NCI-H187 treated with DMSO at 0.1 percent for 48 hours (cell line): ENCODE measurements around the gene PRKAG2.
"Not testable (repeated sequence)": the region's sequence is repeated elsewhere in the genome, so short reads cannot be mapped to it uniquely, and the experiment has no call there.

ENCODE experiments used
- DNase-seq: peaks from one replicate; lab custom pipeline; 2025; lab: John Stamatoyannopoulos, UW

Gene PRKAG2

DNA sequence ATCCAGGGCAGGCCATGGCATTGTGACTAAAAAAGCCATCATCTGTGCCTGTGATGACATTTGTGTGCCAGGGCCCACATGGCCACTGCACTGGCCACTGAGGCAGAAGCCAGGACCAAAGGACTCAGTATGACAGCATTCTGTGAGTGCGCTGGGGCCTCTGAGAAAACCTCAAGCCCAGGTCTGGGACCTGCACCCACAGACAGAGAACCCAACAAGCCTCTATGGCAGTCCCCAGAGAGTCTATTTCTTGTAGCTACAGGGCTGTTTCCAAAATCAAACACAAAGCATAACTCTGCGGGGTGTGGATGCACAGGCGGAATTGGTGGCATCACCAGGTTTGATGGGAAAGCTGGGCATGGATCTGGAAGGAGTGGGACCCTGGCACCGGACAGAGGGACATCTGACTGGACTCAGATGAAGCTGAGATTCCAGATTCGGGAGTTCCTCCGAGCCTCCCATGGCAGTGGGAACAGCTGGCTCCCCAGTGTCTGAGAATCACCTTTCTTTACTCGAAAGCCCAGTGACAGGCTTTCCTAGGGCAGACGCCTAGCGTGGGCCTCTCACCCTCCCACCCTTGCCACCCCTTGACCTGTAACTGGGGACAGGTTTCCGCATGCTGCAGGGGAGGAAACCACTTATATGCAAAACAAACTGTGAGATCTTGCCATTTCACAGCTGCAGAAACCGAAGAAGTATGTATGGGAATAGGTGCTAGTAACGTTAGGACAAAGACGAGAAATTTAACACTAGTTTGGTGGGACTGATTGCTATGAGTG lies 286.7 kb downstream of the PRKAG2 start:
- no peak for DNase-seq

DNA sequence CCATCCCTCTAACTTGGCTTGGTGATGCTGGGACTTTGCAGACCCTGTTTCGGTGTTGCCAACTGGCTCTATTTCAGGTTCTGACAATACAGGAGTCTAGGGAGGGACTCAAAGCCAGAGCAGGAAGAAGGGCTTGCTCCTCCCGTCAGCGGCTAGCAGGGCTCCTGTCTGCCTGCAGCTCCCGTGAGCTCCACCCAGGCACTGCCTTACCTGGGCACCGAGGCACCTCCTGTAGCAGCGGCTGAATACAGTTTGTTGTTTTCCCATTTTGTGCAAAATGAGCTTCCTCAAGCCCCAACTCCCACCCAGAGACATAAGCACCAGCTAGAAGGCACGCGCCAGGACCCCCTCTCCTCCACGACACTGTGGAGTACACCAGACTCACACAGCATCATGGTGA lies 287.9 kb downstream of the PRKAG2 start:
- no peak for DNase-seq

DNA sequence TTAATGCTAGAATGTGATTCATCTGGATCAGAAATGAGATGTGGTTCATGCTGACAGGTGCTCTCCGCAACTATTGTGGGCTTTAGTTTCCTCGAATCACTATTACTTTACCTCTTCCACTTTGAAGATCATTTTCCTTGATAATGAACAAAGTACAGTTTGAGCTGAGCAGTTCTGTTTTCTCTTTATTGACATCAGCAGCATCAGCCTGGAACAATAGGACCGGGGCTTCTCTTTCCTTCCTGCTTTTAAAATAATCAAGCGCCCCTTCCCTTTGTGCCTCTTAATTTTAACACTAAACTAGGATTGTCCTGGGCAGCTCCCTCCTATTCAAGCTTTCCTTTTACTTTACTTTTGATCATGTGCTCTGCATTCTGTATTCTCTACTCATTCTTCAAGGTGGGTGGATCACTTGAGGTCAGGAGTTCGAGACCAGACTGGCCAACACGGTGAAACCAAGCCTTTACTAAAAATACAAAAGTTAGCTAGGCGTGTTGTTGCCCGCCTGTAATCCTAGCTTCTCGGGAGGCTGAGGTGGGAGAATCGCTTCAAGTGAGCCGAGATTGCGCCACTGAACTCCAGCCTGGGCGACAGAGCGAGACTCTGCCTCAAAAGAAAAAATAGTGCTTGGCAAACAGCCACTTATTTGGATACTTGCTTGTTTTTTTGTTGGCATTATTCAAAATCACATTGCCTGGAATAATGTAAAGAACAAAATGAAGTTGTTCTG lies 290.2 kb downstream of the PRKAG2 start:
- no peak for DNase-seq

DNA sequence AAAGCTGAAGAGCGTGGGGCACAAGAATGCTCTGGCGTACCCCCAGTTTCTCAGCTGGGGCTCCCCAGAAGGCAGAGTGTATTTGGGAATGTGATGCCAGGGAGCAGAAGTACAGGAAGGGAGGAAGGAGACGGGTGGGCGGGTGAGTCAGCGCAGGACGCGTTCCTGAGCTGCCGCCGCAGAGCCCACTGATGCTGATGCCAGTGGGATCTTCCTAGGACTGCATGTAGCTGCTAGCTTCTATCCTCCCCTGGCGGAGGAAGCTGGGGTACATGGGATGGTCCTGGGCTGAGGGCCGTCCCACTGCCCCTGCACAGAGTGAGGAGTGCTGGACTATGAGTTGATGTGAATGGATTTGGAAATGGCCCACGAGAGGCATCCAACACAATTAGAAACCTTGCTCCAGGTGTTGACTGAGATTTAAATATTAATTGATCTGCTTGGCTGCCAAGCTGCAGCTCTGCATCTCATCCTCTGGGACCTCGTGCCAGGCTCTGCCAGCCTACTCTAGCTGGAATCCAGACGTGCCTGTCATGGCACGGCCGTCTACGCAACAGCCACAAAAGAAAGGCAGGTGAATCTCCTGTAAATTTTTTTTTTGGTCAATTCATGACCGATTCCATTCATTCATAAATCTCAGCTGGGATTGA lies 291.0 kb downstream of the PRKAG2 start:
- no peak for DNase-seq

DNA sequence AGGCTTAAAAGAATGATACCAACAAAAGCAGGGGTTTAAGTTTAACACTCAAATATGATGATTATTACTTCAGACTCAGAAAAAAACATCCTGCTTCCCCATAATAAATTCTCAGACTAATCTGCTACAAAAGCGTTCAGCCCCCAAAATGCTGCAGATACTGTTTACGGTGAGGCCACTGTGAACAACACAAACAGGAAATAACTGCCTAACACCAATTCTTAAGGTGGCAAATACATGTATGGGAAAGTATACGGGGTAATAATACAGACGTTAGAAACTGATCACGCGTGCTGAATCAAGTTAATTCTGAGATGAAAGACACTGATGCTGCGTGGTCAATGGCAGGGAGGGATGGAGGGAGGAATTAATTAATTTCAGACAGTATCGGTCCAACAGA lies 295.2 kb downstream of the PRKAG2 start:
- DNase-seq = no peak

DNA sequence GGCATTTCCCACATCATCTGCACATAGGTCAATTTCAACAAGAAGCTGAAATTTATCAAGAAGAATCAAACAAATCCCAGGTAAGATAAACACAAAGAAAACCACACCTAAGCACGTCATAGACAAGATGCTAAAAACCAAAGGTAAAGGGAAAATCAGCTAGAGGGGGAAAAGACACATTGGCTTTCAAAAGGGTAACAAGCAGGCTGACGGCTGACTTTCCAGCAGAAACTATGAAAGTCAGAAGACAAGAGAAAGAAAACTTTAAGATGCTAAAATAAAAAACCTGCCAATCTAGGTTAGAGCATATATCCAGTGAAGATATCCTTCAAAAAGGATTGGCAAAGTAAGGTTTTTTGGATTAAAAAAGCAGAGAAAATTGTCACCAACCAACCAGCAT lies 297.3 kb downstream of the PRKAG2 start:
- DNase-seq = no peak

DNA sequence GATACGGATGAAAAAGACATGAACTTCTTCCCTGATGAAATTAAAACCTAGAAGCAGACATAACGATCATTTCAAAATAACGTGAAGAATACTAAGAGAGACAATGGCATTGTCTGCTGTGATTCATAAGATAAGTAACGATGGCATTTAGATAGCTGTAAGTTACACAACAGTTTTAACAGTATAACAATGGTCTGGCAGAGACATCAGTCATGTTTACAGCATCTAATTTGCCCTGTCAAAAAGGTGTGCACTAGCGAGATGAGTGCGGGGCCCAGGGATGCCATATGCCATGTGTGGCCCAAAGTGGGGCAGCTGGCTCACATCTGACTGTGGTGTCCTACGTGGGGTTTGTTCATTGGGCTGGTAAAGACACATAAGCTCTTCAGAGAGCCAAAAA lies 301.5 kb downstream of the PRKAG2 start:
- DNase-seq = no peak

DNA sequence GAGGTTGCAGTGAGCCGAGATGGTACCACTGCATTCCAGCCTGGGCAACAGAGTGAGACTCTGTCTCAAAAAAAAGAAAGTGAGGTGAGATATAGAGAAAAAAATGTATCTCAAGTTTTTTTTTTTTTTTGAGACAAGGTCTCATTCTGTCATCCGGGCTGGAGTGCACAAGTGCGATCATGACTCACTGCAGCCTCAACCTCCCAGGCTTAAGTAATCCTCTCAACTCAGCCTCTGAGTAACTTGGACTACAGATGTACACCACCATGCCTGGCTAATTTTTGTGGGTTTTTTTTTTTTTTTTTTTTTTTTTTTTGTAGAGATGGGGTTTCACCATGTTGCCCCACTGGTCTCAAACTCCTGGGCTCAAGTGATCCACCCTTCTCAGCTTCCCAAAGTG lies 303.9 kb downstream of the PRKAG2 start:
- not testable (repeated sequence) for DNase-seq

DNA sequence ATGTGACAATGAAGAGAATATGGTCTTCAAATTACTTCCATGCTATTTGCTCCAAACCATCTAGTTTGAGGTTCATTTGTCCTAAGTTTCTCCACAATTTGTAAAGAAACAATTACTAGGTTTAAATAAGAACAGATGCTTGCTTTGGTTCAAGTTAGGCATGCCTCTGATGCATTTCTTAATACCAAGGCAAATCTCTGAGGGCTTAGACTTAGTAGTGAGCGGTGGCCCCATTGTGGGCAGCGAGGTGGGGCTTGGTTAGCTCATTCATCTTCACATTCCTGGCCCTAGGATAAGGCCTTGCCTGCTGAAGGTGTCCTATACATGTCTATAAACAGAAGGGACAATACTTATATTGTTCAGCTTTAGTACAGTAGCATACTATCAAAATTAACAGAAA lies 304.8 kb downstream of the PRKAG2 start:
- DNase-seq = no peak

DNA sequence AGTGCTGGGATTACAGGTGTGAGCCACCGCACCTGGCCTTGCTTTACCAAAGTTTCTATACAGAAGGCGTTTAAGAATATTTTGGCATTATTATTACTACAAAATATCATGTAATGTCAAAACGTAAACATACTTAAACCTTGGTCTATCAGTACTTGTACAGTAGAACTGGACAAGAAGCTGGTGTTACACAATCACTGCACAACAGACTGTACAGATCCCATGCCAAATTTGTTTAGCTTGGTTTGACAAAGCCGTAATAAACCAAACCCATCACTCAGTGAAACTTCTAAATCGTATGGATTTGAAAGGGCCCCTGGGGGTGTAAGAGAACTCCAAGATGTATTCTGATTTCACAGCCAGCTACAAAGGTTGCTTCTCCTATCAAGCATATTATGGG lies 305.4 kb downstream of the PRKAG2 start:
- DNase-seq = no peak

DNA sequence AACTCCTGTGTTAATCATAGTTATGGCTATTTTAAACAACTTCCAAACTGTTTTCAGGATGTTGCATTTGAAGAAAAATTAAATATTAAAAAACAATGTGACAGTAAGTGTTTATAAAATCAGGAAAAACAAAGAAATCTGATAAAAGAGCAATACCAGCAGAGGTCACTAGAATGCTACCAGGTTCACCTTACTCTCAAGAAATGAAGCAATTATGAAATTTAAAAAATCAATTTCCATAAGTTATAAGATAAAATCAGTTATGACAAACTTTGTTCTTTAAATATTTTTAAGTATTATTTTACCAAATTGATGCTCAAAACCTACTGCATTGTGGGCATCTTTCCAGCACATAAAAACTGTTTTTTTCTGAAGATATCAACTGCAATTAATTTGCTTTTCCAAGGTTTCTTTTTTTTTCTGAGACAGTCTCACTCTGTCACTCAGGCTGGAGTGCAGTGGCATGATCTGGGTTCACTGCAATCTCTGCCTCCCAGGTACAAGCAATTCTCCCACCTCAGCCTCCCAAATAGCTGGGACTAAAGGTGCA lies 306.5 kb downstream of the PRKAG2 start:
- no peak for DNase-seq

DNA sequence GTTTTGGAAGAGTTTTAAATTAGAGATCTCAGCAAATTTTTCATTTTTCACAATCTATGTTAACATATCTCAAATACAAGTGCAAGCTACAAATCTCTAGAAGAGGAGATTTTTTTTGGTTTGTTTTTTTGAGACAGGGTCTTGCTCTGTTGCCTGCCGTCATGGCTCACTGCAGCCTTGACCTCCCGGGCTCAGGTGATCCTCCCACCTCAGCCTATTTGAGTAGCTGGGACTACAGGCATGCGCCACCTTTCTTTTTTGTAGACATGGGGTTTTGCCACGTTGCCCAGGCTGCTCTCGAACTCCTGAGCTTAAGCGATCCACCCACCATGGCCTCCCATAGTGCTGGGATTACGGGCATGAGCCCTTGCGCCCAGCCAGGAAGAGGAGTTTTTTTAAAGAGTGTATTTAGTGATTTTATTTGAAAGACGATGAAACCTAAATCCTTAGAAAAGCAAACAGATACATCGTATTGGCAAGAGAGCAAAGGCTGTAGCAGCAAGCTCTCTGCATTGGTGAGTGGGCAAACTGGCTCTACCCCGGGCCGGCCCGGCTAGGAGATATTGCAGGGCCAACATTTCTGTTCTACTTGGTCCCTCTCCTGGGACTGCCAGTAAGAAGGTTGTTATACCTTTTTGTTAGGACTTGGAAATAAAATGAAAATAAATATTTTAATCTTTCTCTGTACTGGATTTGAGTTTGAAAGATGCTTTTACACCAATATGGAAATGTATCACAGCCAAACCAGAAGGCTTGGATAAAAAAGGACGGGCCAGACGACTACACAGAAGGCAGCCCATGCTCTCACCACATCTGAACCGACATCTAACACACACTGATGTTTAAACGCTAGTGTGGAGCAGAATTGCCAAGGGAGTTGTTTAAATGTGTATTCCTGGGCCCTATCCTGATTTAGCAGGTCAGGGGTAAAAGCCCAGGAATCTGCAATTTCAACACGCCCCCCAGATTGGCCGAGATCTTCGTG lies 307.7 kb downstream of the PRKAG2 start:
- no peak for DNase-seq

DNA sequence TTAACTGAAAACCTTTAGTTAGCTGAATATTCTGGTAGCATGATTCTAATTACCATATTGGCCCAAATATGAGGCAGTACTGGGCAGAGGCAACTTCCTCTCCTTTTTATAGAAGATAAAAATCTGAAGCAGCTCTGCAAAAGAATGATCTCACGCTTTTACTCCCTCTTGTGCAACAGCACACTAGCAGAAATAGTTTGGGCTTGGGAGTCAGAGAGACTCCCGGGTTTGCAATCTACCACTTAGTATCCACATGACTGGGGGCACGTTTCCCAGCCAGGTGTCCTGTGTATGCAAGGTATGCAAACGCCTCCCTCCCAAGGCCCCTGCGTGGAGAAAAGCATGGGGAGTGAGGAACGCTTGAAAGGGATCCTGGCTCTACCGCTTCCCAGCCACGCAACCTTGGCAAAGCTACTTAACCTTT lies 310.0 kb downstream of the PRKAG2 start:
- DNase-seq = no peak

DNA sequence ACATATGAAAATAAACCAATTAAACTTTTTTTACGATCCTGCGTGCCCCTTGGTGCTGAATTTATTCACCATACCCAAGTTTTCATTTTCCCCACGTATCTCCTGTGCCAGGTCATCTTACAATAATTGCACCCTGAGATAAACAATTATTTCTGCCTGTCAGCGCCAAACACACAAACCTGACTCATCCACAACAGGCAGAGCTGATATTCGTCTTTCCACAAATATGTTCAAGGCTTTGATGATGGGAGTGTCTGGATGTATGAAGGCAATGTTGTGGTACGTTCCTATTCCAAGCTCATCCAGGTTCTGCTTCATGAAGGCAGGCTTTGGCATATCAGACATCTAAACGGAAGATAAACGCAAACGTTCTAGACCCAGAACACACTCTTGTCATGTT lies 311.4 kb downstream of the PRKAG2 start:
- DNase-seq = no peak

DNA sequence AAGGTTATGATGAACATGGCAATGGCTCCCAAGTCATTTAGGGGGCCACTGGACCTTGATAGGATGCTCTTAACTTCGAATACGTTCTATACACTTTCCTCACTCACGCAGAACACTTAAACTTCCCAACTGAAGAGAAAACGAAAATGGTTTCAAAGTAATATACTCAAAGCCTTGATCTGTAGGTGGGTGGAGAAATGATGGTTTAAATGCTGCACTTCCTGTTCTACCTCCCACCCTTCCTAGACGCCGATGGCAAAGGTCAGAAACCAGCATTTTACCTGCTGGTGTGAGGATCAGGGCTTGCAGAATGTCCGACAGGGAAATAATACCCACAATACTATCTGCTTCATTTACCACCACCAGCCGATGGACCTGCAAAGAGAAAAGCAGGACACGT lies 316.7 kb downstream of the PRKAG2 start:
- no peak for DNase-seq

DNA sequence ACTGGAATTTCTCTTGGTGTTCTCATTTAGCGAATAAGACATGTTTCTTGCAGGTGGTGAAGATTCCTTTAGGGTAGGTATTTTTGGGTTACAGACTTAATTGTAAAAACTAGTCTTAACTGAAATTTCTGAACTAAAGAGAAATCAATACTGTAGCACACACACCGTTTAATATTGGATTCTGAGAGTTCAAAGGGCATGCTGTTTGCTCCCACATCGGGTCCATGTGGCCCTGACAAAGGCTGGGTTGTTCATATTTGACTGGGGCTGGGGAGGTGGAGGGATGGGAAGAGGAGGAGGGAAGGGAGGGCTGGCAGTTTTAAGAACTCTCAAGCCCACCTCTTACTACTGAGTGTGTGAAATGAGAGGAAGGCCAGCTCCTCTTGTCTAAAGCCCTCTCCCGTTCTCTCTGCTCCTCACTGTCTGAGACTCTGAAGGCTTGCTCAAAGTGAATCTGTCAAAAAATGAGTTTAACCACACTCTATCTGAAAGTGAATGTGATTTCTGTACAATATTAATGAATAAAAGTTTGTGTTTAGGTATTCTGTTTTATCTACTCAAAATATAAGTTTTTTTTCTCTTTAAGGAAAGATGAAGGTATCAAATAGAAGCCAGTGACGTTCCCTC lies 317.2 kb downstream of the PRKAG2 start:
- DNase-seq = no peak

DNA sequence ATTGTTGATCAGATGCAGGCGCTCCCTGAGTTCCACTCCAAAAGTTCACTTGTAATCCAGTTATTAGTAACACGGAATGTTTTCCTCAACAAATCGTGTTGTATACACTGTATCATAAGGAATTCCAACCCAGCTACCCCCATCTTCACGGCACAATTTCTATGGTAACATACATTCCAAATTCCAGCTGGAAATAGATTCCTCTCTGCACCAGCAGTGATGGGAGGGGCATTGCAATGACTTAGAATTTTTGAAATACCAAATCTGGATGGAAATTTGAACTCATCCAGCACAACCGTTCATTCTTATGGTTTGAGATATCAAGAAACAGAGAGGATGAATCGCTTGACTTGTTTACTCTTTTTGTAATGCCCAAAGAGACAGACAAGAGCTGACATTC lies 318.3 kb downstream of the PRKAG2 start:
- DNase-seq = no peak

DNA sequence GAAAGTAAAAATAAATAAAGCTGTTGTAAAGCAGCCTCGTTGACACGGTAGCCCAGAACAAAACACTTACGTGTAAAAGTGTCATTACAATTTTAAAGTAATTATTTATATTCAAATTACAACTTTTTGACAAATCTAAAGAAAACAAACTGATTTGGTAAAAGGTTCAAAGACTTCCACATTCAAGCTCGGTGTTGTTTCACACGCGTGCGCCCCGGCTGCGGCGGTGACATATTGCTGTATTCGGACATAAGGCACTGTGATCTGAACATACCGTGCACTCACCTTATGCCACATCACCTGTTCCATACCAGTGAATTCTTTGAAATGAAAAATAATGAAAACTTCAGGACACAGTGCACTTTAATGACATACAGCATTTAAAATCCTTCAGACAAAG lies 320.3 kb downstream of the PRKAG2 start:
- DNase-seq = no peak

DNA sequence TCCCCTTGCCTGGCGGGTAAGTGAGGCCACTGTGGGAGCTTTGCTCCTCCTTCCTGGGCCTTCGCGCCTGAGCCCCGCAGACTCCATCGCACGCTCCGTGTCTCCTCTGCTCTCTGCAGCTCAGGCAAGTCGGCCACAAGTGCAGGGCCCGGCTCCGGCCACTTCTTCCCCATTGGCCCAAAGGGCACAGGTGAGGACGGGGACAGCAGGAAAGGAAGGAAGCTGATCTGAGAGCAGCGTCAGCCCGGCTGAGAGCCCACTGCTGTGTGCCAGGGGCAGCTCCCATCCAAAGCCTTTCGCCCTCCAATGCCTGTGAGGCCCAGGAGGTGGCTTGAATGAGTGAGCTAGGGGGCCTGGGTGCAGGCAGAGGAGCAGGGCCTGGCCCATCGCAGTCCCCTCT lies 323.6 kb downstream of the PRKAG2 start:
- no peak for DNase-seq

DNA sequence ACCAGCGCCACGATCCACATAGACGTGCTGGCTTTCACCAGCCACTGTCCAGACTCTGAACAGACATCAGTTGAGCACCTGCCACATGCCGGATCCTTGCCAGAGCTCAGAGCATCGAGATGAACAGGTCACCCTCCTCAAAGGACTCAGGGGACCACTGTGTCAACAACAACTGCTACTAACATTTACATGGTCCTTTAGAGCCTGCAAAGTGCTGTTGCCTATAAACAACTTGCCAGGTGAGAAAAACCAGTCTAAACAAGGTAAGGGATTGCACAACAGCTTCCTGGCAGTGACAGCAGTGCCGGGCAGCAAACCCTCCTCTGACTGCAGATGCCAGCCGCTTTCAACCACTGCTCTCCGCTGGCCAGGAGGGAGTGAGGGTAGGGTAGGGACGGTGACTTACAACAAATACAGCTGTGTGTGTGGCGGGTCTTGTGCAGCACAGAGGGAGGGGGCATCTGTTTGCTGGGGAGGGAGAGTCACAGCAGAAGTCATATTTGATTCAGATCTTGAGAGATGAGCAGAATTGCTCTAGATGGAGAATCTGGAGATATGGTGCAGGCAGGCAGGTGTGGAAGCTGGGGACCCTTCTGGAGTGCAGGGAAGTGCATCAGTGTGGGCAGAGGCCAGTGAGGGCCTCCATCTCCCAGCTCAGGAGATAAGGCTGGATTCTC lies 324.4 kb downstream of the PRKAG2 start:
- peak; percentile 45 for DNase-seq

DNA sequence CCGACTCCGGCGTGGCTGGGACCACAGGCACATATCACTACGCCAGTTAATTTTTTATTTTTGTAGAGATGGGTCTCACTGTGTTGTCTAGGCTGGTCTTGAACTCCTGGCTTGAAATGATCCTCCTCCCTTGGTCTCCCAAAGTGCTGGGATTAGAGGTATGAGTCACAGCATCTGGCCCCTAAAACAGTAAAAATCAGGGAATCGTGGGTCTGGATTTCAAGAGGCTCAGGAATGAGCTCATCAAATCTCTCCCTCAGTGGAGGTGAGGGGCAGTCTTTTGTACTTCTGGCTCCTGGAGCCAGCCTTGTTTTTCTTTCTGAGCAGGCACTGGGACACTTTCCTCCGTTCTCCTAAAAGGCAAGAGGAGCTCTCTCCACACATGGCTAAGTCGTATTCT lies 325.1 kb downstream of the PRKAG2 start:
- DNase-seq = no peak
